Measurements from ENCODE around the gene PLCB1. TPM values are rescaled to one million over a fixed set of nuclear protein-coding genes. Genes with fewer than 3 reads are reported as not detected.
A peak's percentile ranks its signal among the peaks of the same experiment; 100 is the strongest.

Gene PLCB1
- total RNA-seq, 2 experiments from 2014 or later, result 3.1 to 3.6 TPM

DNA sequence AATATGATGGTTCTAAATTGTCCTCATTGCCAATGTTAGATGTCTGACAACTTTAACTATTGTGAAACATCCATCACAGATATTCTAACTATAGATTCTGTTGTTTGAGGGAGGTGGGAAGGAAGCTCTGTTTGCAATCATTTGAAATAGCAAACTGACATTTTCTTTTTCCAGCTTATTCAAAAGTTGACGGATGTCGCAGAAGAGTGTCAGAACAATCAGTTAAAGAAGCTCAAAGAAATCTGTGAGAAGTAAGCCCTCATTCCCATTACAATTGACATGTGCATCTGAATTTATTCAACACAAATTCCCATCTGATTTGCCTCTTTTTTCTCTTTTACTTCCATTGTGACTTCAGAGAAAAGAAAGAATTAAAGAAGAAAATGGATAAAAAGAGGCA is 656.2 kb downstream of the PLCB1 start:
- intact Hi-C loops (cut with micrococcal nuclease), result no loop called here
- no peak for ATAC-seq
- H3K4me1 Mint-ChIP-seq (ENCODE audit: low read depth), result no peaks in the 10 kb centered on the region
- no peaks in the 10 kb centered on the region for H3K9me3 Mint-ChIP-seq
- H3K27me3 Mint-ChIP-seq, result no peaks in the 10 kb centered on the region
- no peak overlapping the region for H3K4me3 Mint-ChIP-seq
- CTCF ChIA-PET, result no interaction called here
- DNase-seq, result no peak
- TF ChIP-seq, protein P1, sequence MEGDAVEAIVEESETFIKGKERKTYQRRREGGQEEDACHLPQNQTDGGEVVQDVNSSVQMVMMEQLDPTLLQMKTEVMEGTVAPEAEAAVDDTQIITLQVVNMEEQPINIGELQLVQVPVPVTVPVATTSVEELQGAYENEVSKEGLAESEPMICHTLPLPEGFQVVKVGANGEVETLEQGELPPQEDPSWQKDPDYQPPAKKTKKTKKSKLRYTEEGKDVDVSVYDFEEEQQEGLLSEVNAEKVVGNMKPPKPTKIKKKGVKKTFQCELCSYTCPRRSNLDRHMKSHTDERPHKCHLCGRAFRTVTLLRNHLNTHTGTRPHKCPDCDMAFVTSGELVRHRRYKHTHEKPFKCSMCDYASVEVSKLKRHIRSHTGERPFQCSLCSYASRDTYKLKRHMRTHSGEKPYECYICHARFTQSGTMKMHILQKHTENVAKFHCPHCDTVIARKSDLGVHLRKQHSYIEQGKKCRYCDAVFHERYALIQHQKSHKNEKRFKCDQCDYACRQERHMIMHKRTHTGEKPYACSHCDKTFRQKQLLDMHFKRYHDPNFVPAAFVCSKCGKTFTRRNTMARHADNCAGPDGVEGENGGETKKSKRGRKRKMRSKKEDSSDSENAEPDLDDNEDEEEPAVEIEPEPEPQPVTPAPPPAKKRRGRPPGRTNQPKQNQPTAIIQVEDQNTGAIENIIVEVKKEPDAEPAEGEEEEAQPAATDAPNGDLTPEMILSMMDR (IDR thresholded peaks at IDR 0.05), result no peak
- POLR2A ChIA-PET, result no interaction called here
- H3K36me3 Mint-ChIP-seq (ENCODE audit: low read depth), result no peaks in the 10 kb centered on the region
- H3K27ac Mint-ChIP-seq, result no peak overlapping the region

DNA sequence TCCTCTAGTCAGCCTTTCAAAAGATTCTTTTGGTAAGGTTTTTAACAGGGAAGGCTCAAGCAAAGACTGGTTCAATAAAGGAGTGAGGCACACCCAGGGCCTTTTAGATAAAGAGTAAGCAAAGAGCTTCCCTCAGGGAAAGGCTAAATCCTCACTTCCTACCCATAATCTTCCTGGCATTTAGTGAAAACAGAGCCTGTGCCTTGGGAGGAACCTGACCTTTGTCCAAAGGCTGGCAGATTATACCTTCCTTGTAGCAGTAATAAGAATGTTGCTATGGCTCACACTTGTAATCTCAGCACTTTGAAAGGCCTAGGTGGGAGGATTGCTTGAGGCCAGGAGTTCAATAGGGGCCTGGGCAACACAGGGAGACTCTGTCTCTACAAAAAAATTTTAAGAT is 656.8 kb downstream of the PLCB1 start:
- Mint-ChIP-seq H3K4me3 (no peak overlapping the region), H3K9me3 (no peaks in the 10 kb centered on the region), H3K36me3 (ENCODE audit: low read depth) (no peaks in the 10 kb centered on the region), H3K4me1 (ENCODE audit: low read depth) (no peaks in the 10 kb centered on the region), H3K27me3 (no peaks in the 10 kb centered on the region), H3K27ac (no peak overlapping the region)
- CTCF ChIA-PET, result interaction anchor here (1.6 kb wide), 1 partner anchor 9 kb away, joined by 6 read pairs; no protein-coding TSS in a partner anchor
- POLR2A ChIA-PET, result no interaction called here
- TF ChIP-seq, protein P1 (IDR thresholded peaks at IDR 0.05), result no peak
- intact Hi-C loops (cut with micrococcal nuclease), result no loop called here
- ATAC-seq (no peak), DNase-seq (no peak)

DNA sequence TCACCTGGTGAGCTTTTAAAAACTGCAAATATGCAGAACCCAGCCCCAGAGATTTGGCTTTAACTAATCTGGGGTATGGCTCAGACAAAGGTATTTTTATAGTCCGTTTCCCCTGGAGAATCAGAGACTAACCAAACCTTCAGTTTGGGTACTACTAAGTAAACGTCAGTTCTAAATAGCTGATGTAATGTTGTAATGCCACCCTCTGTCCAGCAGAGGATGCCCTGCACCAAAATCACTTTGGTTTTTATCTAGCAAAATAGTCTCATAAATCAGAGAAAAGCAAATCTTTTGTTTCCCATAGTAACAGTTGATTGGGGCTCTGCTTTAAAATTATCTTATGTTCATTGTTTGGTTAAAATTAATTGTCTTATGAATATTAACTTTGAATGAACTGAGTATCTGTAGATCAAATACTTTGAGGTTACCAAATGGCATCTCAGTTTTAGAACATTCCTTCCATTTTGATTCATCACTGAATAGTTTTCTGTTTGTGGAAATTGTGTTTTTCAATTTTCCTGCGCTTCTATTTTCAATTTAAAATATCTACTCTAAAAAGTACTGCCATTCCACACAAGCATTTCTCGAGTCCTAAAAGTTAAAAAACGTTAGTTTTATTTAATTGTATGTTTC is 658.5 kb downstream of the PLCB1 start:
- Mint-ChIP-seq H3K27ac (no peak overlapping the region), H3K9me3 (no peaks in the 10 kb centered on the region), H3K4me3 (no peak overlapping the region), H3K27me3 (no peaks in the 10 kb centered on the region), H3K36me3 (ENCODE audit: low read depth) (no peaks in the 10 kb centered on the region), H3K4me1 (ENCODE audit: low read depth) (no peaks in the 10 kb centered on the region)
- intact Hi-C loops (cut with micrococcal nuclease), result no loop called here
- ChIA-PET POLR2A (no interaction called here), CTCF (interaction anchor here (0.7 to 1.6 kb wide), 6 partner anchors 11 to 33 kb away, joined by 3 to 6 read pairs (median 4); no protein-coding TSS in a partner anchor)
- ATAC-seq (no peak), DNase-seq (peak; percentile 49)
- TF ChIP-seq, protein P1 (IDR thresholded peaks at IDR 0.05), result peak; percentile 95

GRCh38 chr20:8795404-8795803 is 663.3 kb downstream of the PLCB1 start:
- intact Hi-C loops (cut with micrococcal nuclease), result no loop called here
- Mint-ChIP-seq H3K27ac (no peak overlapping the region), H3K4me1 (ENCODE audit: low read depth) (no peaks in the 10 kb centered on the region), H3K27me3 (no peaks in the 10 kb centered on the region), H3K4me3 (no peak overlapping the region), H3K36me3 (ENCODE audit: low read depth) (no peaks in the 10 kb centered on the region), H3K9me3 (no peaks in the 10 kb centered on the region)
- POLR2A ChIA-PET, result no interaction called here
- CTCF ChIA-PET, result no interaction called here
- TF ChIP-seq, protein P1 (IDR thresholded peaks at IDR 0.05), result no peak
- no peak for DNase-seq
- ATAC-seq, result no peak

GRCh38 chr20:8796088-8796660 is 664.1 kb downstream of the PLCB1 start:
- no peaks in the 10 kb centered on the region for H3K9me3 Mint-ChIP-seq
- DNase-seq (no peak), ATAC-seq (no peak)
- no peak overlapping the region for H3K27ac Mint-ChIP-seq
- no peaks in the 10 kb centered on the region for H3K27me3 Mint-ChIP-seq
- ChIA-PET CTCF (no interaction called here), POLR2A (no interaction called here)
- H3K36me3 Mint-ChIP-seq (ENCODE audit: low read depth), result no peaks in the 10 kb centered on the region
- intact Hi-C loops (cut with micrococcal nuclease), result no loop called here
- TF ChIP-seq, protein P1 (IDR thresholded peaks at IDR 0.05), result no peak
- no peak overlapping the region for H3K4me3 Mint-ChIP-seq
- H3K4me1 Mint-ChIP-seq (ENCODE audit: low read depth), result no peaks in the 10 kb centered on the region
